ENCODE measurements around the gene WRAP73. TPM values are rescaled to one million over a fixed set of nuclear protein-coding genes. Genes with fewer than 3 reads are reported as not detected.

Gene WRAP73
- polyA plus RNA-seq, 2 of the 4 experiments (the other 2 are of a cell fraction), result 15.4 to 16.1 TPM

DNA sequence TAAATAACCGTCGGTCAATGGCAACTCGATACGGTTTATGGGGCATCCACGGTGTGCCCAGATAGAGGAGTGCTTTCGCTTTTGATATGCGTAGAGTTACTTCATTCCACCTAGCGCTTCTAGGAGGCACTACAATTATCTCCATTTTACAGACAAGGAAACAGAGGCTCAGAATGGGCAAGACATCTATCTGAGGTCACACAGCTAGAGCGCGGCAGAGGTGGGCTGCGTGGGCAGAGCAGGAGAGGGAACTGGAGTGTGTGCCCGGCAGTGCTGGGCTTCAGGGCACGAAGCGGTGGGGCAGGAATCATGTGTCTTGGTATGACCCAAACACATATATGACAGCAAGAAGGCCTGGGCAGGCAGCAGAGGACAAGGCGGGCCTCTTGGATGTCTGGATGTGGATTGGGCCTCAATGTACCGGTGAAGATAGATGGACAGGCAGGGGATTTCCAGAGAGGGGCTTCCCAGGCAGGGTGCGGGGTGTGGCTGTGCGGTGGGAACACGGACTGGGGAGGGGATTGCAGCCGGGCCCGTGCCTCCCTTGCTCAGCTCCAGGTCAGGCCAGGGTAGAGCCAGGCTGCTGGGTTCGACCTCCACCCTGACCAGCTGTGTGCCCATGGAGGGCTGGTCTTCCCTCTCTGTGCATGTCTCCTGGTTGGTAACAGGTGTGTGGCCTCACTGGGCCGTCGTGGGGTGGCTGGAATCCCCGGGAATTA lies 23.6 kb upstream of the WRAP73 start:
- FAIRE-seq, result no peak
- TF ChIP-seq JUNB (IDR thresholded peaks at IDR 0.05), result no peak
- no peak for TF ChIP-seq FOSB (CRISPR knock-in tag; IDR thresholded peaks at IDR 0.05)
- TF ChIP-seq FOSL2 (IDR thresholded peaks at IDR 0.05), result no peak
- no peak for TF ChIP-seq FOSL2 (CRISPR knock-in tag; IDR thresholded peaks at IDR 0.05)
- no peak for TF ChIP-seq RFX5 (IDR thresholded peaks at IDR 0.05)
- no peak for TF ChIP-seq BHLHE40 (IDR thresholded peaks at IDR 0.05; ENCODE audit: low read depth, low read length)
- no peak for TF ChIP-seq KDM1A (IDR thresholded peaks at IDR 0.05; ENCODE audit: low read depth)
- TF ChIP-seq ZNF302 (CRISPR knock-in tag; IDR thresholded peaks at IDR 0.05), result no peak
- TF ChIP-seq TFCP2L1 (CRISPR knock-in tag; IDR thresholded peaks at IDR 0.05), result no peak
- TF ChIP-seq, protein P1, sequence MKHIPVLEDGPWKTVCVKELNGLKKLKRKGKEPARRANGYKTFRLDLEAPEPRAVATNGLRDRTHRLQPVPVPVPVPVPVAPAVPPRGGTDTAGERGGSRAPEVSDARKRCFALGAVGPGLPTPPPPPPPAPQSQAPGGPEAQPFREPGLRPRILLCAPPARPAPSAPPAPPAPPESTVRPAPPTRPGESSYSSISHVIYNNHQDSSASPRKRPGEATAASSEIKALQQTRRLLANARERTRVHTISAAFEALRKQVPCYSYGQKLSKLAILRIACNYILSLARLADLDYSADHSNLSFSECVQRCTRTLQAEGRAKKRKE (CRISPR knock-in tag; IDR thresholded peaks at IDR 0.05; ENCODE audit: low read depth), result no peak
- TF ChIP-seq PBX3 (IDR thresholded peaks at IDR 0.05), result no peak
- TF ChIP-seq FOXS1 (CRISPR knock-in tag; IDR thresholded peaks at IDR 0.05), result no peak
- POLR2A ChIA-PET, result no interaction called here

GRCh38 chr1:3672971-3673361 lies 23.1 kb upstream of the WRAP73 start:
- H3K4me2 ChIP-seq, result no peak overlapping the region
- no peak for DNase-seq (ENCODE audit: low read depth in 1 of 2, low spot score in 1 of 2)
- no peak overlapping the region for H3K27ac ChIP-seq
- H3K4me3 ChIP-seq, result no peak overlapping the region
- TF ChIP-seq EHF (CRISPR knock-in tag; IDR thresholded peaks at IDR 0.05) (no peak), FOSL2 (IDR thresholded peaks at IDR 0.05) (no peak), FOSL2 (CRISPR knock-in tag; IDR thresholded peaks at IDR 0.05) (no peak), GATA3 (IDR thresholded peaks at IDR 0.05; ENCODE audit: borderline replicate concordance) (no peak), PBX3 (IDR thresholded peaks at IDR 0.05) (no peak), HEYL (CRISPR knock-in tag; IDR thresholded peaks at IDR 0.05) (no peak), RNF2 (IDR thresholded peaks at IDR 0.05; ENCODE audit: borderline replicate concordance, low read depth) (no peak), RCOR1 (IDR thresholded peaks at IDR 0.05; ENCODE audit: low read depth, low read length) (no peak), ZNF302 (CRISPR knock-in tag; IDR thresholded peaks at IDR 0.05) (no peak), ELK1 (IDR thresholded peaks at IDR 0.05; ENCODE audit: low read depth, low read length) (no peak), RAD21 (conservative IDR thresholded peaks at IDR 0.05 in 1 of 2, IDR thresholded peaks at IDR 0.05 in 1 of 2) (no peak)
- TF ChIP-seq, protein P2, sequence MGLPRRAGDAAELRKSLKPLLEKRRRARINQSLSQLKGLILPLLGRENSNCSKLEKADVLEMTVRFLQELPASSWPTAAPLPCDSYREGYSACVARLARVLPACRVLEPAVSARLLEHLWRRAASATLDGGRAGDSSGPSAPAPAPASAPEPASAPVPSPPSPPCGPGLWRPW (IDR thresholded peaks at IDR 0.05), result no peak
- H3K4me1 ChIP-seq, result peaks cover 10% of the 10 kb centered on the region
- ATAC-seq, result no peak
- 70% methylated on average over 11 of the region's 17 CpGs for WGBS (ENCODE audit: missing lambda C conversion rate)
- ChIA-PET CTCF (interaction anchor here (0.6 kb wide), 1 partner anchor 58 kb away, joined by 3 read pairs; no protein-coding TSS in a partner anchor), POLR2A (no interaction called here)
- no peaks in the 10 kb centered on the region for H3K9me3 ChIP-seq
- FAIRE-seq, result no peak

More for the DNA sequence above, 23.6 kb upstream of the WRAP73 start:
- no peak for ATAC-seq
- CTCF ChIA-PET, result interaction anchor here (0.8 kb wide), 1 partner anchor 22 kb away, joined by 4 read pairs; no protein-coding TSS in a partner anchor
- no peak overlapping the region for H3K27ac ChIP-seq
- DNase-seq (ENCODE audit: low read depth in 1 of 2, low spot score in 1 of 2), result no peak
- H3K9me3 ChIP-seq, result no peaks in the 10 kb centered on the region
- H3K4me1 ChIP-seq, result peaks cover 7% of the 10 kb centered on the region
- no peak overlapping the region for H3K4me2 ChIP-seq
- H3K4me3 ChIP-seq, result no peak overlapping the region
- WGBS (ENCODE audit: missing lambda C conversion rate), result 85% methylated on average over 20 of the region's 25 CpGs
